GM21717 (cell line): ENCODE data around the gene FRRS1L.

ENCODE experiments used
- ATAC-seq: cut with Tn5 transposase; IDR thresholded peaks from one replicate; pipeline ENCODE4 v1.9.1; 2021; ENCODE audit warnings: mild to moderate bottlenecking, moderate library complexity; ENCODE audit not compliant: unreplicated experiment

FRRS1L gene

GRCh38 chr9:109179801-109180523 lies 12.9 kb upstream of the FRRS1L start:
- no peak for ATAC-seq

- no peak for ATAC-seq
Measured at GRCh38 chr9:109176963-109177362, 9.9 kb upstream of the FRRS1L start.

GRCh38 chr9:109176386-109176785 lies 9.3 kb upstream of the FRRS1L start:
- no peak for ATAC-seq

GRCh38 chr9:109172935-109173334 lies 5.9 kb upstream of the FRRS1L start:
- no peak for ATAC-seq

- ATAC-seq: no peak
Measured at GRCh38 chr9:109171926-109172325, 4.9 kb upstream of the FRRS1L start.

- ATAC-seq: no peak
Measured at GRCh38 chr9:109168170-109168569, 1.1 kb upstream of the FRRS1L start.

- no peak for ATAC-seq
Measured at GRCh38 chr9:109167716-109168115, 667 bp upstream of the FRRS1L start.

- ATAC-seq: no peak
Measured at GRCh38 chr9:109166171-109166770, 778 bp downstream of the FRRS1L start.

- peak; percentile 62 for ATAC-seq
Measured at GRCh38 chr9:109164042-109164441, 3.0 kb downstream of the FRRS1L start.

- ATAC-seq: no peak
Measured at GRCh38 chr9:109163194-109163593, 3.9 kb downstream of the FRRS1L start.

GRCh38 chr9:109162677-109163076 lies 4.4 kb downstream of the FRRS1L start:
- no peak for ATAC-seq

- no peak for ATAC-seq
Measured at GRCh38 chr9:109161471-109161870, 5.6 kb downstream of the FRRS1L start.

GRCh38 chr9:109159583-109159982 lies 7.5 kb downstream of the FRRS1L start:
- no peak for ATAC-seq

- no peak for ATAC-seq
Measured at GRCh38 chr9:109158651-109159050, 8.4 kb downstream of the FRRS1L start.

- ATAC-seq: no peak
Measured at GRCh38 chr9:109156708-109157107, 10.3 kb downstream of the FRRS1L start.

GRCh38 chr9:109150925-109151545 lies 16.0 kb downstream of the FRRS1L start:
- ATAC-seq: no peak

- ATAC-seq: no peak
Measured at GRCh38 chr9:109149722-109150121, 17.3 kb downstream of the FRRS1L start.

- no peak for ATAC-seq
Measured at GRCh38 chr9:109149089-109149488, 18.0 kb downstream of the FRRS1L start.

GRCh38 chr9:109145051-109145450 lies 22.0 kb downstream of the FRRS1L start:
- no peak for ATAC-seq

GRCh38 chr9:109143881-109144562 lies 23.0 kb downstream of the FRRS1L start:
- ATAC-seq: peak; percentile 93

- no peak for ATAC-seq
Measured at GRCh38 chr9:109141375-109141774, 25.7 kb downstream of the FRRS1L start.

GRCh38 chr9:109139851-109140250 lies 27.2 kb downstream of the FRRS1L start:
- no peak for ATAC-seq
